Stimulated activated CD4-positive, alpha-beta T cell treated with anti-CD3 and anti-CD28 coated beads, Interleukin-12 subunit alpha, Interleukin-12 subunit beta, amount 100 ng/mL, for 24 hours (primary cell): ENCODE measurements around the gene HGS.
"Not testable (repeated sequence)": the region's sequence is repeated elsewhere in the genome, so short reads cannot be mapped to it uniquely, and the experiment has no call there.

ENCODE experiments used
- DNase-seq, 2 experiments: peaks; one replicate each; pipeline ENCODE4 v3.0.0-alpha.2; 2020; ENCODE audit warnings: low read depth in 2 of 2

The HGS gene

DNA sequence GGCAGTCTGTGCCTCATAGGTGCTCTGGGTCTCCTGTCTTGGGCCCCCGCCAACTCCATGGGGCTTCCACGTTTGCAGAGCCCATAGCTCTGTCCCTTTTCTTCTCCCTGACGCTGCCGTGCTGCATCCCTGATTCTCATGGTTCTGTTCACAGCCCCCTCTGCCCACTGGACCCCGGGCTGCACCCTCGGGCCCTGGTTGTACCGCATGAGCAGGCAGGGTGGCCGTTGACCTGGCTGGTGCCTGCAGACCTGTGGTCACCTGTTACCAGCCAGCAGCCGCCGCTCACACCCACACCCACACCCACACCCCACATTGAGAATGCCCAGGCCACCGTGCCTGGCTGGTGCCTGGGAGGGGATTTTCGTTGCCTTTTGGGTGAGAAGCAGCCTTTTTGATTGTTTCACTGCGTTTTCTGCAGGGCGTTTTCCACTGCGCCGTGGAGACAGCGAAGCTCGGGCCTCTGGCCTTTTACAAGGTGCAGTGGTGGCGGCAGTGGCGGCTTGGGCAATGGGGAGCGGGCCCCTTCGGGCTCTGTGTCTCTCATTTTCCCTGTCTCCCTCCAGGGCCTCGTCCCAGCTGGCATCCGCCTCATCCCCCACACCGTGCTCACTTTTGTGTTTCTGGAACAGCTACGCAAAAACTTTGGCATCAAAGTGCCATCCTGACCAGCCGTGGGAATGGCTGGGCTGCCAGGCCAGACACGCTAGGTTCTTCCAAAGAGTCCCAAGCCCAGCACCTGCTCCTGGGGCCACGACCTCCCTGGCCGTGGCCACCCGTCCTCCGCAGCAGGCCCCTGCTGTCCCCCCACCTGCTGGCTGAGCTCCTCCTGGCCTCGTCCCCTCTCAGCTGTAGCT is 35.8 kb downstream of the HGS start:
- DNase-seq = no peak

DNA sequence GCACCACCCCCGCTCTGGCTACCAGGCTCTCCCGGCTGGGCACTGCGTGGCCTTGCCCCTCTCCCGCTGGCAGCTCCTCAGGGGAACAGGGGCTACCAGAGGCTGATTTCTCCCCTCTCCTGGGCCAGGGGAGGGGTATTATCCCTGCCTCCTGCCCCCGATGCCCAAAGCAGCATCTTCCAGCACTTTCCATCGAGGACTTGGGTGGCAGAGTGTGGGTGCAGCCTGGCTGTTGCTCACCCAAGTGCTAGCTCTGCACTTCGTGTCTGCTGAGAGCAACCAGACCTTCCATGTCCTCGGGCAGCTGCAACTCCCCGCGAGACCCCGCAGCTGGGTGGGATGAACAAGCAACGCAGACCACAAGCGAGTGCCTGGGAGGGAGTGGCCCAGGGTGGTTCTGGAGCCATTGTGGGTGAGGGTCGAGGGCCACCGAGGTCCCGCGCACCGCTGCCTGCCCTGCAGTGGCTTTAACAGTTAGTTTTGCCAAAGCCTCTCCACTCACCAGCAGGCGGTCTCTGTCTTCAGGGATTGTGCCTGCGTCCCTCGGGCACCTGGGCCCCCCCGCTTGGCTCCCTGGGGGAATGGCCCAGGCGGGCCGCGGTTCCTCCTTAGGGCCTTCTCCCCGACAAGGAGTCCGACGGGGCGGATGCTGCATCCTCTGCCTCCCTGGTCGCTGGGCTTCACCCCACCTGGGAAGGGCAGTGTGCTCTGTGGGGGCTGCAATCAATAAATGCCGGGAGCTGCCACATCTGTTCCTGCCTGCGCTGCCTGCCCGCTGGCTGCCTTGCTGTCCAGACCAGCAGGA is 36.7 kb downstream of the HGS start:
- DNase-seq = no peak

DNA sequence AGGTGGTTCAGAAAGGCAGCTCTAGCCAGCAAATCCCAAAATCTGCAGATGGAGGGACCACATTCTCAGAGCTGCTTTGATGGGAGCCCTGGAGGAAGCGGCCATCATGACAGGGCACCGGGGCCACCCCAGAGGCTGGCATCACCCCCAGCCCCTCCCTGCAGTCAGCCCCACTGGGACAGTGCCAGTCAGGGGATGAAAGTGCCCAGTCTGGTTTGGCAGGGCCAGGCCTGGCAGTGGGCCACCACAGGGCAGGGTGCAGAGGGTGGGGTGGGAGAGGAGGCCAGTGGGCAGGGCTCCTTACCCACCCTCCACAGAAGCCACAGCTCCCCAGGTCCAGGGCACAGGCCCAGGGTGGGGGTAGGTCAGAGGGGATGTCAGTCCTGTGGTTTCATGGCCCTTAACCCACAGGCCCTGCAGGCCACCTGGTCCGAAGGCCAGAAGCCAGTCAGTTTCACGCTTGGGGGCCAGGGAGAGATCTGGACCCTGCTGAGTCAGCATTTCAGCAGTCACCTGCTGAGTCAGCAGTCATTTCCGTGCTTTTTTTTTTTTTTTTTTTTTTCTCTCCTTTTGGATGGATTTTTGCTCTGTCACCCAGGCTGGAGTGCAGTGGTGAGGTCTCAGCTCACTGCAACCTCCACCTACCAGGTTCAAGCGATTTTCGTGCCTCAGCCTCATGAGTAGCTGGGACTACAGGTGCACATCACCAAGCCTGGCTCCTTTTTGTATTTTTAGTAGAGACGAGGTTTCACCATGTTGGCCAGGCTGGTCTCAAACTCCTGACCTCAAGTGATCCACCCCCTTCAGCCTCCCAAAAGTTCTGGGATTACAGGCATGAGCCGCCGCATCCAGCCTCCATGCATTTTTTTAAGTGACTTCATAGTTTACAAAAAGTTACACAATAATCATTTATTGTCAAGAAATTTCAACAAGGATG is 38.6 kb downstream of the HGS start:
- DNase-seq = no peak

DNA sequence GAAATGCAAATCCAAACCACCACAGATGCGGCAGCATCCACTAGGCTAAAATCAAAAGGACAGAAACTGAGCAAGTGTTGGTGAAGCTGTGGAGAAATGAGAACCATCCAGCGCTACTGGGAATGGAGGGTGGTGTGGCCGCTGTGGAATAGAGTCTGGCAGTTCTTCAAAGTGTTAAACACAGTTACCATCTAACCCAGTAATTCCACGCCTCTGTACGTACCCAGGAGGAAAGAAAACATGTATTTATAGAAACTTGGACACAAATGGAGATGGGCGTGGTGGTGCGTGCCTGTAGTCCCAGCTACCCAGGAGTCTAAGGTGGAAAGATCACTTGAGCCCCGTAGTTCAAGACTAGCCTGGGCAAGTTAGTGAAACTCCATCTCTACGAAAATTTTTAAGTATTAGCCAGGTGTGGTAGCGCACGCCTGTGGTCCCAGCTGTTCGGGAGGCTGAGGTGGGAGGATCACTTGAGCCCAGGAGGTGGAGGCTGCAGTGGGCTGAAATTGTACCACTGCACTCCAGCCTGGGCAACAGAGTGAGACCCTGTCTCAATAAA is 39.9 kb downstream of the HGS start:
- no peak for DNase-seq

DNA sequence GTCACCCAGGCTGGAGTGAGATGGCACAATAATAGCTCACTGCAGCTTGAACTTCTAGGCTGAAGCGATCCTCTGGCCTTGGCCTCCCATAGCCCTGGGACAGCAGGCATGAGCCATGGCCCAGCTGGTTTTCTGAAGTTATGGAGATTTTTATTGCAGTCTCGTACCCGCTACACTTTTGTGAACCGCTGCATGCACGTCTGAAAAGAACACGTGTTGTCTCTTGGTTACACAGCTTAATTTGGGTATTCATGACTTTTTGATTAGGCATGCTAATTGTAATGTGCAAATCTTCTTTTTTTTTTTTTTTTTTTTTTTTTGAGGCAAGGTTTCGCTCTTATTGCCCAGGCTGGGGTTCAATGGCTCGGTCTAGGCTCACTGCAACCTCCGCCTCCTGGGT is 41.6 kb downstream of the HGS start:
- no peak for DNase-seq

DNA sequence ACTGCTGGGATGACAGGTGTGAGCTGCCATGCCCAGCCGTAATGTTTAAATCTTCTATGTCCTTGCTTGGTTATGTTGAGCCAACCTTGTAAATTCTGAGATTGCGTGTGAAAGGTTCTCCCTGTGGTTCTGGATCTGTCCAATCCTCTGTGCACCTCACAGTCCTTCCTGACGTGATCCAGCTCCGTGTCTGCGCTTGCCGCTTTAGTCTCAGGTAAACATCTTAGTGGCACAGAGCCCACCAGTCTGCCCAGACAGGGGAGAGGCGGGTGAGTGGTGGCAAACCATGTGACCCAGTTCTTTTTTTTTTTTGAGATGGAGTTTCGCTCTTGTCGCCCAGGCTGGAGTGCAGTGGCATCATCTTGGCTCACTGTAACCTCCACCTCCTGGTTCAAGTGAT is 42.2 kb downstream of the HGS start:
- DNase-seq = no peak

DNA sequence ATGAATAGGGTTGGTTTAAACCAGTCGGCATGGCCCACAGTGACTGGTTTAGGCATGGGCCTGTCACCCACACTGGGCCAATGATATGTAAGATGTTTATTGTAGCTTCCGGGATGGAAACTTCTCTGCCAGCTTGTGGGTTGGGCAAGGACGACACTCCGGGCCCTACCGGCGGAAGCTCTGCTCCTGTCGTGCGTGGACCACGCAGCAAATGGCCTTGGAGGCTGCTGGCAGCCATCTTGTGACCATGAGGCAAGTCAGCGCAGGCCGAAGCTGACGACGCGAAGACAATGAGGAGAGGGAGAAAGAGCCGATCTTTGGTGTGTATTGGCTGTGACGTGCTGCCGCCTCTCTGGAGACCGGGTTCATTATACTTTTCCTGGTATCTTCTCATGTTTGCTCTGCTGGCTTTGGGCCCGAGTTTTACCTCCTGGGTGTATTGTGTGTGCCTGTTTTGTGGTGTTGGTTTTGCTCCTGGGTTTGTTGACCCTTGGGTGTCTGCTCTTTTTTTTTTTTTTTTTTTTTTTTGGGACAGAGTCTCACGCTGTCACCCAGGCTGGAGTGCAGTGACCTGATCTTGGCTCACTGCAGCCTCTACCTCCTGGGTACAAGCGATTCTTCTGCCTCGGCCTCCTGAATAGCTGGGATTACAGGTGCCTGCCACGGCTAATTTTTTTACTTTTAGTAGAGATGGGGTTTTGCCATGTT is 43.7 kb downstream of the HGS start:
- DNase-seq = no peak

DNA sequence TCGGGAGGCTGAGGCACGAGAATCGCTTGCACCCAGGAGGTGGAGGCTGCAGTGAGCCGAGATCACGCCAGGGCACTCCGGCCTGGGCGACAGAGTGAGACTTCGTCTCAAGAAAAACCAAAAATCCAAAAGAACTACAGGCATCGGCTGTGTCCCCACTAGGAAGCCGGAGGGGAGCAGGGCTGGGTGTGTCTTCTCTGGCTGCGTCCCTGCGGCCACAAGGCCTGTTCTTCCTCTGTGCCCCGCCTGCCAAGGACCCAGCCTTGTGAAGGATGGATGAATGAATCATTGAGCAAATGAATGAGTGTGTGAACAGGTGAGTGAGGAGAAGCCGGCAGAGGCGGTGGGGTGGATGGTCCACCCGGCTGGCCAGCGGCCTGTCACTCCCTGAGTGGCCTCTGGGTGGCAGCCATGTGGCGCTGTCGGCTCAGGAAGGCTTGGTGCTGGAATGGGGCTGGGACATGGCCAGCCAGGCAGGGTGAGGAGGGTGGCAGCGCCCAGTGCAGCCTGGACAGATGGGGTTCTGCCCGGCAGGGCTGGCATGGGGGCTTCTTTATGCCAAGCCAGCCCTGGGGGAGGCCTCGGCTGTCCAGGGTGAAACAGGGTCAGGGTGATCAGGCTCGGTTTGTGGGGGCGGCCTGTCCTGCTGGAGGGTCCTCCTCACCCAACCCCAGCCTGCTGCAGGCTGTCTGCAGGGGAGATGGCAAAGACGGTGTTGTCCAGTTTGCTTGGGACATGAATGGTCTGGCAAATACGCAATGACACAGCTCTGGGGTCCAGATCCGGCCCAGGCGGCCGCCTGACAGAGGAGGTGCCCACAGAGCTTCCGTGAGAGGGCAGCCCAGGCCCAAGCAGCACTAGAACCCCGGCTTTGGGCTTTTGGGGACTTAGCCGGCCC is 49.9 kb downstream of the HGS start:
- DNase-seq = peak; percentile 45 to 71

DNA sequence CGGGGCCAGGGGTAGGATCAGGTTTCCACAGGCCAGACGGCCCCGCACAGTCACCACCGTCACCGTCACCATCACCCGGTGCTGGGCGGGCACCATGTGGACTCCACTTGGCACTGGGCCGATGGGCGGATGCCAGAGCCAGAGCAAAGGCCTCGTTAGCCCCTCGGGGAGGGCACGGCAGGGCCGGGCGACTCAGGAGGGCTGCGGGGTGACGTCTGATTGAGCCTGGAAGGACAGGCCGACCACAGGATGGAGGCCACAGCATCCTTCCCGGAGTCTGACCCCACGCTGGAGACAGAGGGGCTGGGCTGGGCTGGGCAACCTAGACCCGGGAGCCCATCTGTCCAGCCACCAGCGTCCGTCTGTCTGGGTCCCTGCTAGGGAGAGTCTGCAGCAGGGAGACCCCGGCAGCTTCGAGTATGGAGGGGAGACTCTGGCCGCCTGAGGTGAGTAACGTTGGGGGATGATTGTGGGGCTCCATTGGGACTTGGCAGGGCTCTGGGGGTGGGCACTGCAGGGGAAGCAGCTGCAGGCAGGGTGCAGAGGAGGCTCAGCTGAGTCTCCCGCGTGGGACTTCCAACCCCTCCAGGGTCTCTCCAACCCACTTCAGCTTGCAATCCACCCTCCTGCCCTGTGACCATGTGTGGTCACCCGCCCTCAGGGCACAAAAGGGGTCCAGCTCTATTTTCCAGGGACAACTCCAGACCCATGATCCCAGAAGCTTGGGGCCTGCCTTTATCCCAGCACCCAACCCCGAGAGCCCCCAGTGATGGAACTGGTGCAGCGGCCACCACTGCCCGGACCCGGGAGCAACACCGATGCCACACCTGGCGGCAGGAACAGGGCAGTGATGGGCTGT is 50.8 kb downstream of the HGS start:
- DNase-seq = no peak

DNA sequence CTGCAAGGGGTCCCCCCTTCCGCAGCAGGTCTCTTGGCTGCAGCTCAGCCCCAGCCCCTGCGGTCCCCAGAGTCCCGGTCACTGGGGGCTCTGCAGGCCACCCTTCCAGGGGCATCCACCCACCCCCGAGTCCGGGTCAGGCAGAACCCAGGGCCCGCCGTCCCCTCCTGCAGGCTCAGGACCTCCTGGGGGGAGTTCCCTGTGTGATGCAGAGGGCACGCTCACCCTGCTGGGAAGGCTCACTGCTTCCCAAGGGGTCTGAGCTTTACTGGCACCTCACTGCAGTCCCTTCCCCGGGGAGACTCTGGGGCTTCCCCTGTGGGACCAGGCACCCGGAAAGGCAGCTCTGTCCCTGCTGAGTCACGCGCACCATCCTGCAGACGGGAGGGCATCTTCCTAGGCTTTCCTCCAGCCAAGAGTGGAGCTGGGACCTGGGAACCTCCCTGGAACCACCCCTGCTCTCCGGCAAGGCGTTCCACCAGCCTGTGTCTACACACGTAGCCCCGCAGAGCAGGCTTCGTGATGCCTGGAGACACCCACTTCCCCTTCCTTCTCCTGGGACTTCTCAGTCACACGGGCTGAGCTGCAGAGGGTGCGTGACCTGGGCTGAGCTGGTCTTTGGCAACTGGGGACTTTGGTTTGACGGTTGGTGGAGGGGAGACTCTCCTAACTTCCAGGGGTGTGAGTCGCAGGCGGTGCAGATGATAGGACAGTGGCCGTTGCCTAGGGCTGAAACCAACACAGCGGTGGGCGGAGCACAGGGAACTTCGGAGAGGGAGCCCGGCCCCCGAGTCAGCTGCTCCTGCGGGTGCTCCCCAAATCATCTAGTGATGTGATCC is 51.7 kb downstream of the HGS start:
- DNase-seq = no peak

DNA sequence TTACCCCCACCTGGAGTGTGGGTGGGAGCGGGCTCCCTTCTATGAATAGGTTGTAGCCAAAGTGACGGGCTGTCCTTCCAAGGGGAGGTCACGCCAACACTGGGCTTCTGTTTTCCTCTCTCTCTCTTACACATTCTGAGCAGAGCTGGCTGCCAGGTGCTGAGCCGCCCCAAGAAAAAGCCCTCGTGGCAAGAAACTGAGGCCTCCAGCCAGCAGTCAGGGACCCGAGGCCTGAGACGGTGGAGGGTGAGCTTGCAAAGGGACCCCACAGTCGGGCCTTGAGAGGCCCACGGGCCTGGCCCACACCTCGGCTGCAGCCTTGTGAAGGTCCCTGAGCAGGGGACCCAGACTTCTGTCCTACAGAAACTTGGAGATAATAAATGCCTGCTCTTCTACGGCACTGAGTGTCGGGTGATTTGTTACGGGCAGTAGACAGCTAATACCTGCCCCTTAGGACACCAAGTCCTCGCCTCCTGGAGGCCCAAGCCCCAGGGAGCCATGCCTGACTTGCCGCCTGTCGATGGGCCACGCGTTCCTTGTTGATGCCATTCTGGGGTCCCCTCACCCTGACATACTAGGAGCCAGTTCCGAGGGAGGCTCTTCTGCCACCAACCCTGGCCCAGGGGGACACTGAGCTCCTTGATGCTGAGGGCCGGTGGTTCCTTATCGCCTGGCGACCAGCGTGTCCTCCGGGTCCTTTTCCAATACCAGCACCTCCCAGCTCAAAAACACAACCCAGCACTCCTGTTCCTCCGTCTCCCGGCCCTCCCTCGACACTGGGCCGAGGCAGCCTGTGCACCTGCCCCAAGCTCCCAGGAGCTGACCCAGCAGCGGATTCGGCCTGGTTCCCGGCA is 54.4 kb downstream of the HGS start:
- no peak for DNase-seq

DNA sequence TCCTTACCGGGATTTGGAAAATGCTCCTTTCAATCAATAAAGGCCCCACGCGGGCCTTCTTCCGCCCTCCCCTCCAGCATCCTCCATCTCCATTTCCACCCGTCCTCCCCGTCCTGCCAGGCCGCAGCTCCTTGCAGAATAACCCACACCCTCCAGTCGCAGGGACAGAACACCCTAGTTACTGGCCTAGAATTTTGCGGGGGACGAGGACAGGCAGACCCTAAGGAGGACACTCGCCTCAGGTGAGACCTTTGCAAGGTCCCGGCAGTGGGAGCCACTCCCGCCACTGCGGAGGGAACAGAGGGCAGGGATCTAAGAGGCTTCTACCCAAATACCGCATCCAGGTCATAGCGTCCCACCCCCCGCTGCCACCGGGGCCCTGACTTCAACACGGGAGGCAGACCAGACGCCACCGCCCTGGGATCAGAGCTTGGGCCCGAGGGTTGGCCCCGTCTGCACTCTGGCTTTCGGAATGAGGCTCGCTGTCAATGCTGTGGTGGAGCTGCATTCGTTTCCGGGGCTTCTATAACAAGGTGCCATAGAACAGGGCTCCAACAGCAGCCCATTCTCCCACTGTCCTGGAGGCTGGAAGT is 55.1 kb downstream of the HGS start:
- DNase-seq = no peak

DNA sequence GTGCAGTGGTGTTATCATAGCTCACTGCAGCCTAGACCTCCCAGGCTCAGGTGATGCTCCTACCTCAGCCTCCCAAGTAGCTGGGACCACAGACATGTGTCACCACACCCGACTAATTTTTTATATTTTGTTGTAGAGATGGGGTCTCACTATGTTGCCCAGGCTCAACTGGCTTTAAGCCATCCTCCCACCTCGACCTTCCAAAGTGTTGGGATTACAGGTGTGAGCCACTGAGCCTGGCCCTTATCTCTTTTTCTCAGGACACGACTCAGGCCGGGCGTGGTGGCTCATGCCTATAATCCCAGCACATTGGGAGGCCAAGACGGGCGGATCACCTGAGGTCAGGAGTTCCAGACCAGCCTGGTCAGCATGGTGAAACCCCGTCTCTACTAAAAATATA is 55.8 kb downstream of the HGS start:
- DNase-seq = not testable (repeated sequence)

DNA sequence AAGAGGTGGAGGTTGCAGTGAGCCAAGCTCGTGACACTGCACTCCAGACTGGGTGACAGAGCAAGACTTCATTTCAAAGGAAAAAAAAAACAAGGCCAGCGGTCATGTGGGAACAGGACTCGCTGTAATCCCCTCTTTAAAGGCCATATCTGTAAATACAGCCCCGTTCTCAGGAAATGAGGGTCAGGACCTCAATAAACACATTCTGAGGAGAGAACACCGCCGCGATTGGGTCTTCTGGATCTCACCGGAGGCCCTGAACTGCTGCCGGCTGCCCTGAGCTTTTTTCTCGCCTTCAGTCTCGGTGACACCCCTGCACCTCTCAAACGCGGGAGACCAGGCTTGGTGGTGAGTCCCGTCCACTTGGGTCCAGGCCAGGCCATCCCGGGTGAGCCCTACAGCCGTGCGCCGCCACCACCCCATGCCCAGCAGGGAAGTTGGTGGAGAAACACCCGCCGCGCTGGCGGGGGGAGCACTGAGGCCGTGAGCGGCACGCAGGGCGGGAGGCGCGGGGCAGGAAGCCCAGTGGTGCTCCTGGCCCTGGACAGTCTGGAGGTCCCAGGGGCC is 56.7 kb downstream of the HGS start:
- no peak for DNase-seq

DNA sequence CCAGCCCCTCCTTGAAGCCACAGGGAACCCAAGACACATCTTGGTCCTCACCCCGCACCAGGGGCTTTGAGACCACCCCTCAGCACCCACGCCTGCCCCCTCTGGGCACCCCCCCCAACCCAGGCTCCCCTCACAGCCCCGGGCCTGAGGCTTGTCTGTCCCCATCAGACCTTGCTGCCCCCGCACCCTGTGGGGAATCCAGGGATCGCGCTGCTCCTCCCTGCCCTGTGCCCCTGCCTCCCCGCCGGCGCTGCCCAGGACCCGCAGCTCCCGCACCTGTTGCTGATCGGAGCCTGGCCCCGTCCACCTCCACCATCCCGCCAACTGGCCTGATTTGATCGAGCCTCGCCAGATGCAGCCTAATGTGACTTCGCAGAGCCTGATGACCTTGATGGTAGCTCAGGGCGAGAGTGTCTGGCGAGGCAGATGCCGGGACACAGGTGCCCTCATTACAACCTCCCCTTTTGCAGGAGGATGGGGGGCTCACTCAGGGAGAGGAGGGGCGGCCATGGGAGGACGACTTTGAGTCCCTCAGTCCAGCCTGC is 57.3 kb downstream of the HGS start:
- DNase-seq = no peak
